Ectodermal cell (in vitro differentiated cells): Measurements from ENCODE around the gene MYO1A. TPM values are rescaled to one million over a fixed set of nuclear protein-coding genes. Genes with fewer than 3 reads are reported as not detected.

ENCODE experiments used
- H3K27ac ChIP-seq: 2 replicates; pipeline ENCODE4 v1.7.0; 2013; ENCODE audit warnings: mild to moderate bottlenecking, low read depth, low read length; ENCODE audit not compliant: insufficient read depth, poor library complexity, severe bottlenecking
- H3K27me3 ChIP-seq: 2 replicates; pipeline ENCODE4 v1.7.0; 2013; ENCODE audit warnings: mild to moderate bottlenecking, low read length; ENCODE audit not compliant: insufficient read depth, control insufficient read depth, poor library complexity, severe bottlenecking
- H3K36me3 ChIP-seq: one replicate; pipeline ENCODE4 v1.7.0; 2013; ENCODE audit warnings: low read length; ENCODE audit not compliant: control insufficient read depth, insufficient read depth
- H3K4me1 ChIP-seq: one replicate; pipeline ENCODE4 v1.7.0; 2013; ENCODE audit warnings: low read length; ENCODE audit not compliant: control insufficient read depth, insufficient read depth
- H3K4me3 ChIP-seq: 2 replicates; pipeline ENCODE4 v1.7.0; 2013; ENCODE audit warnings: low read depth, low read length, control low read depth; ENCODE audit not compliant: insufficient read depth
- H3K9me3 ChIP-seq: 2 replicates; pipeline ENCODE4 v1.7.0; 2013; ENCODE audit warnings: mild to moderate bottlenecking, low read length, moderate library complexity; ENCODE audit not compliant: control insufficient read depth
- WGBS, 2 experiments: methylation state at CpG; one replicate each; pipeline ENCODE4 v1.1.7; 2013; ENCODE audit warnings: missing lambda C conversion rate in 2 of 2; 5-methylcytosine and 5-hydroxymethylcytosine counted together
- polyA plus RNA-seq, 4 experiments: library from polyadenylated mRNA; stranded (reverse); fragments of 50-300 nt; gene quantifications; one replicate each; pipeline ENCODE4 v1.2.3, GENCODE V29; 2013

The MYO1A gene
- not detected for polyA plus RNA-seq (2013, experiment 1 of 4)
- polyA plus RNA-seq (2013, experiment 2 of 4), result 0.50 TPM
- not detected for polyA plus RNA-seq (2013, experiment 3 of 4)
- not detected for polyA plus RNA-seq (2013, experiment 4 of 4)

DNA sequence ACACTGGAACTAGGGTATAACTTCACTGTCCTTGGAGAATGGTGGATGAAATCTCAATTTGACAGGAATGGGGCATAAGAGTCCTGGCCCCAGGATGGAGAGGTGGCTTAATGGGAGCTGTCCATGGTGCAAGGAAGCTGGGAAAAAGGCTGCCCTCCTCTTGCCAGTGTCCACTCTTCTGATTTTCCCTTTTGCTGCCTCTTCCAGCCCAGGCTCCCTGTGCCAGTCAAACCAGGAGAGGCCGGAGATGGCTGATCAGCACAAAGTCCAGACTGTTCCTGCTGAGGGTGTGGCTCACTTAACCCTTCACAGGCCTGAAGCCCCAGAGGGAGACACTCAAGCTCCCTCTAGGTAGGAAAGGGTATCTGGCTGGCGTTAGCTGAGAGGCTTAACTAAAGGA lies at the start of gene MYO1A:
Gene MYO1A, minus strand, starts transcription at position 240 of the 400 bp plus-strand sequence. CDS start 1,806 bp downstream, outside the sequence.
- 62 to 70% methylated on average over 2 of the region's 2 CpGs for WGBS, 2 experiments
- Histone ChIP-seq H3K27me3 (no peaks in the 10 kb centered on the region), H3K4me1 (no peaks in the 10 kb centered on the region), H3K36me3 (no peaks in the 10 kb centered on the region), H3K4me3 (no peak within 1 kb of the TSS), H3K9me3 (no peaks in the 10 kb centered on the region), H3K27ac (no peak within 1 kb of the TSS)

GRCh38 chr12:57099047-57099714 lies 49.3 kb upstream of the MYO1A start:
- Histone ChIP-seq H3K4me3 (no peak overlapping the region), H3K4me1 (peaks cover 10% of the 10 kb centered on the region), H3K36me3 (peaks cover 13% of the 10 kb centered on the region), H3K9me3 (no peaks in the 10 kb centered on the region), H3K27ac (no peak overlapping the region), H3K27me3 (no peaks in the 10 kb centered on the region)
- WGBS, 2 experiments, result 94 to 96% methylated on average over 11 of the region's 11 CpGs

GRCh38 chr12:57098546-57098945 lies 48.6 kb upstream of the MYO1A start:
- Histone ChIP-seq H3K4me3 (no peak overlapping the region), H3K4me1 (peaks cover 16% of the 10 kb centered on the region), H3K36me3 (peaks cover 13% of the 10 kb centered on the region), H3K9me3 (no peaks in the 10 kb centered on the region), H3K27me3 (no peaks in the 10 kb centered on the region), H3K27ac (no peak overlapping the region)
- 100% methylated on average over 1 of the region's 1 CpG for WGBS, 2 experiments

- no peaks in the 10 kb centered on the region for H3K27me3 ChIP-seq
- peaks cover 23% of the 10 kb centered on the region for H3K4me1 ChIP-seq
- H3K36me3 ChIP-seq, result peaks cover 22% of the 10 kb centered on the region
- no peak overlapping the region for H3K4me3 ChIP-seq
- H3K9me3 ChIP-seq, result no peaks in the 10 kb centered on the region
- WGBS, 2 experiments, result 90 to 93% methylated on average over 8 of the region's 8 CpGs
- no peak overlapping the region for H3K27ac ChIP-seq
These were observed 47.6 kb upstream of the MYO1A start for GRCh38 chr12:57097554-57097835.

GRCh38 chr12:57096748-57097553 lies 47.0 kb upstream of the MYO1A start:
- H3K27me3 ChIP-seq, result no peaks in the 10 kb centered on the region
- H3K4me3 ChIP-seq, result no peak overlapping the region
- H3K4me1 ChIP-seq, result peaks cover 29% of the 10 kb centered on the region
- H3K36me3 ChIP-seq, result peaks cover 26% of the 10 kb centered on the region
- 92 to 94% methylated on average over 8 of the region's 8 CpGs for WGBS, 2 experiments
- H3K9me3 ChIP-seq, result no peaks in the 10 kb centered on the region
- H3K27ac ChIP-seq, result no peak overlapping the region

DNA sequence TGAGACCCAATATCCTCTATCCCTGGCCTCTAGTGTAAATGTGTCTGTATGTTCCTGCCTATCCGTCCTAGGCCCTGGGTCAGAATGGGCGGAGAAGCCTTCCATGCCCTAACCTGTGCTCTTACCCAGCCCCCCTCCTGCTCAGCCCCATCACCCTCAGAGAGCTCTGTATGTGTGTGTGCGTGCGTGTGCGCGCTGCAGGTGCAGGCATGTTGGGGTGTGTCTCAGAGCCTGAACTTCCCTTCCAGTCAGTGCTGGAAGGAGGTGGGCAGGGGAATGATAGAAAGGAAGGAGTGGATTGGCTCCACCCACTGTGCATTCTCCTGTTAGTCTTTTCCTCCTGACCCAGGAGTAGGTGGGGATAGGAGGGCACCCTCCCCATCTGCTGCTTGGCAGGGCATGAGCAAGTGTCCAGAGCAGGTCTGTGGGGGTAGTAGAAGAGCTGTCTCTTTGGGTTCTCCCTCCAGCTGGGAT lies 46.2 kb upstream of the MYO1A start:
- no peaks in the 10 kb centered on the region for H3K9me3 ChIP-seq
- no peak overlapping the region for H3K27ac ChIP-seq
- H3K4me3 ChIP-seq, result no peak overlapping the region
- WGBS, 2 experiments, result 91 to 97% methylated on average over 6 of the region's 6 CpGs
- H3K36me3 ChIP-seq, result peaks cover 26% of the 10 kb centered on the region
- no peaks in the 10 kb centered on the region for H3K27me3 ChIP-seq
- peaks cover 32% of the 10 kb centered on the region for H3K4me1 ChIP-seq

GRCh38 chr12:57095440-57095839 lies 45.5 kb upstream of the MYO1A start:
- H3K4me1 ChIP-seq, result peaks cover 39% of the 10 kb centered on the region
- no peaks in the 10 kb centered on the region for H3K9me3 ChIP-seq
- no peak overlapping the region for H3K27ac ChIP-seq
- H3K27me3 ChIP-seq, result no peaks in the 10 kb centered on the region
- 95 to 97% methylated on average over 3 of the region's 3 CpGs for WGBS, 2 experiments
- no peak overlapping the region for H3K4me3 ChIP-seq
- H3K36me3 ChIP-seq, result peaks cover 26% of the 10 kb centered on the region

- peaks cover 41% of the 10 kb centered on the region for H3K4me1 ChIP-seq
- no peak overlapping the region for H3K4me3 ChIP-seq
- H3K27me3 ChIP-seq, result no peaks in the 10 kb centered on the region
- H3K36me3 ChIP-seq, result peaks cover 26% of the 10 kb centered on the region
- WGBS, 2 experiments, result 70 to 74% methylated on average over 15 of the region's 15 CpGs
- H3K9me3 ChIP-seq, result no peaks in the 10 kb centered on the region
- peak overlapping the region; percentile 69 for H3K27ac ChIP-seq
These were observed 44.6 kb upstream of the MYO1A start for GRCh38 chr12:57094208-57095160.

- Histone ChIP-seq H3K27ac (peak overlapping the region; percentile 69), H3K4me1 (peaks cover 41% of the 10 kb centered on the region), H3K9me3 (no peaks in the 10 kb centered on the region), H3K27me3 (no peaks in the 10 kb centered on the region), H3K36me3 (peaks cover 26% of the 10 kb centered on the region), H3K4me3 (no peak overlapping the region)
- WGBS, 2 experiments, result 59 to 64% methylated on average over 24 of the region's 24 CpGs
These were observed 43.7 kb upstream of the MYO1A start for GRCh38 chr12:57093415-57094207.
